ENCODE data around the gene ZFAND2B. TPM values are rescaled to one million over a fixed set of nuclear protein-coding genes. Genes with fewer than 3 reads are reported as not detected.

The ZFAND2B gene
- total RNA-seq, 4 donors from 2014 or later, result 43.7 to 129 (median 112) TPM

DNA sequence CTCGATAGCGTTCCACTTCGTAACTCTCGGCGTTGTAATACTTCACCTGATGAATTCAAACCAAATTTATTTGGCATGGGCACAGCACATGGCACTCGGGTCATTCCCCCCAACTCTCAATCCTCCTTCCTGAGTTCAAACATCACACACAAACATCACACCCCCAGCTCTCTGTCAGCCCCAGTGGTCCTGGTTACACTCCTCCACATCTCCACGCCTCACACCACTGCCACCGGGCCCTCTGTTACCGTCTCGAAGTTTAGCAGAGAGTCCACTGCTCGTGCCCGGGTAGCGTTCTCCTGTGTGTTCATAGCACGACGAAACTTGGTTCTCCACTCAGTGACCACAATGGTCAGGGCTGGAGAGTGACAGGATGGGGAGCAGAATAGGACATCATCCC is 7.6 kb downstream of the ZFAND2B start:
- DNase-seq, result peak in 1 of 3 donors; percentile 17
- TF ChIP-seq, protein P1, sequence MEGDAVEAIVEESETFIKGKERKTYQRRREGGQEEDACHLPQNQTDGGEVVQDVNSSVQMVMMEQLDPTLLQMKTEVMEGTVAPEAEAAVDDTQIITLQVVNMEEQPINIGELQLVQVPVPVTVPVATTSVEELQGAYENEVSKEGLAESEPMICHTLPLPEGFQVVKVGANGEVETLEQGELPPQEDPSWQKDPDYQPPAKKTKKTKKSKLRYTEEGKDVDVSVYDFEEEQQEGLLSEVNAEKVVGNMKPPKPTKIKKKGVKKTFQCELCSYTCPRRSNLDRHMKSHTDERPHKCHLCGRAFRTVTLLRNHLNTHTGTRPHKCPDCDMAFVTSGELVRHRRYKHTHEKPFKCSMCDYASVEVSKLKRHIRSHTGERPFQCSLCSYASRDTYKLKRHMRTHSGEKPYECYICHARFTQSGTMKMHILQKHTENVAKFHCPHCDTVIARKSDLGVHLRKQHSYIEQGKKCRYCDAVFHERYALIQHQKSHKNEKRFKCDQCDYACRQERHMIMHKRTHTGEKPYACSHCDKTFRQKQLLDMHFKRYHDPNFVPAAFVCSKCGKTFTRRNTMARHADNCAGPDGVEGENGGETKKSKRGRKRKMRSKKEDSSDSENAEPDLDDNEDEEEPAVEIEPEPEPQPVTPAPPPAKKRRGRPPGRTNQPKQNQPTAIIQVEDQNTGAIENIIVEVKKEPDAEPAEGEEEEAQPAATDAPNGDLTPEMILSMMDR (IDR thresholded peaks at IDR 0.05), result no peak
- TF ChIP-seq POLR2A (IDR thresholded peaks at IDR 0.05), result no peak
- Histone ChIP-seq H3K27me3 (no peaks in the 10 kb centered on the region), H3K4me1 (peaks cover 5 to 20% (median 9%) of the 10 kb centered on the region in 4 donors), H3K27ac (no peak overlapping the region), H3K36me3 (peaks cover 0 to 22% (median 0%) of the 10 kb centered on the region in 3 donors), H3K4me3 (no peak overlapping the region), H3K9me3 (no peaks in the 10 kb centered on the region)

DNA sequence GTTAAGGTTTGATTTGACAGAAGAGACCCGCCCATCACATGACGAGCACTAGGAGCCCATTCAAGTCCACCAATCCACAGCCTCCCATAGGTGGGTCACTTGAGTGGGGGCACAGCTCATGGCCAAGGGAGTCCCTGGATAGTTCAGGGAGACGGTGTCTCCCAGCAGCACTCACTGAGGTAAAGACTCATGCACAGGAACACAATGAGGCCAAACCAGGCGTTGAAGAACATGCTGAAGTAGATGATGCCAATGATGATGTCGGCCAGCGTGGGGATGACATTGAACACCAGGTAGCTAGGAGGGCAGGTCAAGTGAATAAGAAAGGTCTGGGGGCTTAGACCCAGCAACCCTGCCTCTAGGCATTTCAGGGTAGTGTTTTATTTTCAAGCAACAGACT is 8.2 kb downstream of the ZFAND2B start:
- TF ChIP-seq, protein P1 (IDR thresholded peaks at IDR 0.05), result no peak
- TF ChIP-seq POLR2A (IDR thresholded peaks at IDR 0.05), result no peak
- Histone ChIP-seq H3K36me3 (peaks cover 0 to 19% (median 0%) of the 10 kb centered on the region in 3 donors), H3K4me1 (peaks cover 5 to 27% (median 10%) of the 10 kb centered on the region in 4 donors)

DNA sequence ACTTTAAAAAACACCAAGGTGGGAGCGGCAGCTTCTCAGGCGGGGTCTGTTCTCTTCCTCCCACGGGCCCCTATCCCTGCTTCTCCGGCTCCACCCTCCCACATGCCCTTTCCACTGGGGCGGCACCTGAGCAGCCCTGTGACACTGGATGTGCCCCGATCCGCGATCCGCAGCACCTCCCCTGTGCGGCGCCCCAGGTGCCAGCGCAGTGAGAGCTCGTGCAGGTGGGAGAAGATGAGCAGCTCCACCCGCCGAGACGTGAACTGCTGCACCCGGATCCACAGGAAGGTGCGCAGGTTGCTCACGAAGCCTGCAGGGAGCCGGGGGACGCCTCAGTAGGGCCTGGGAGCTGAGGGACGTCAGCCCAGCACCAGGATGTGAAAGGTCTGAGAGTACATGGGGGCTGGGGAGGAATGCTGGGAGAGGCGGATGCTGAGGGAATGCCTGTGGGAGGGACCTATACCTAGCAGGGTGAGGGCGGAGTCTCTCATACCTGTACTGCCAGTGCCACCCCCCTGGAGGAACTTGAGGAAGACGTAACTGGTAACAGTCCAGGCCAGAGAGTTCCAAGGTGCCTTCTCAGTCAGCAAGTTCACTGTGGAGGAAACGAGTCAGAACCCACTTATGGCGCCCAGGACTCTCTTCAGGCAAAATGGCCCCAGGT is 9.4 kb downstream of the ZFAND2B start:
- Histone ChIP-seq H3K4me3 (no peak overlapping the region), H3K36me3 (peaks cover 0 to 25% (median 0%) of the 10 kb centered on the region in 3 donors), H3K27me3 (no peaks in the 10 kb centered on the region), H3K4me1 (peaks cover 4 to 32% (median 10%) of the 10 kb centered on the region in 4 donors), H3K27ac (no peak overlapping the region), H3K9me3 (no peaks in the 10 kb centered on the region)
- no peak for TF ChIP-seq POLR2A (IDR thresholded peaks at IDR 0.05)
- TF ChIP-seq, protein P1 (IDR thresholded peaks at IDR 0.05), result no peak
- DNase-seq, result no peak

More for the DNA sequence above, 8.2 kb downstream of the ZFAND2B start:
- no peak overlapping the region for H3K4me3 ChIP-seq
- H3K27me3 ChIP-seq, result no peaks in the 10 kb centered on the region
- H3K9me3 ChIP-seq, result no peaks in the 10 kb centered on the region
- no peak overlapping the region for H3K27ac ChIP-seq
- DNase-seq, result no peak

DNA sequence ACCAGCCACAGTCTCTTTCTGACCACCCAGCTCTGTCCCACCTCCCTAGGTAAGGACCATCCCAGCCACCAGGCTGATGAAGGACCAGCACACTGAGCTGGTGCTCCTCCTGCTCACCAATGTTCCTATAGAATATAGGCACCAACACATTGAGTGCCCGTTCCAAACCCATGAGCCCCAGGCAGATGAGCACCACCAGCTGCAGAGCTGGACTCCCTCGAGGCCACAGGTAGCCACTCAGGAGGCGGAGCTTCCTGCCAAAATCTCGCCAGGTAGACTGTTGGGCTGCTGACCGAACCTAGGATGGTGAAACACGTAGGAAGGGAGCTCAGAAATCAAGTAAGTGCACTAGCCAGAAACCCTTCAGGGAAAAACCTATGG is 9.9 kb downstream of the ZFAND2B start:
- DNase-seq, result no peak
- no peak overlapping the region for H3K4me3 ChIP-seq
- H3K27me3 ChIP-seq, result no peaks in the 10 kb centered on the region
- no peak for TF ChIP-seq POLR2A (IDR thresholded peaks at IDR 0.05)
- TF ChIP-seq, protein P1 (IDR thresholded peaks at IDR 0.05), result no peak
- H3K27ac ChIP-seq, result no peak overlapping the region
- H3K36me3 ChIP-seq, result peaks cover 0 to 31% (median 0%) of the 10 kb centered on the region in 3 donors
- no peaks in the 10 kb centered on the region for H3K9me3 ChIP-seq
- H3K4me1 ChIP-seq, result peaks cover 0 to 32% (median 10%) of the 10 kb centered on the region in 4 donors

DNA sequence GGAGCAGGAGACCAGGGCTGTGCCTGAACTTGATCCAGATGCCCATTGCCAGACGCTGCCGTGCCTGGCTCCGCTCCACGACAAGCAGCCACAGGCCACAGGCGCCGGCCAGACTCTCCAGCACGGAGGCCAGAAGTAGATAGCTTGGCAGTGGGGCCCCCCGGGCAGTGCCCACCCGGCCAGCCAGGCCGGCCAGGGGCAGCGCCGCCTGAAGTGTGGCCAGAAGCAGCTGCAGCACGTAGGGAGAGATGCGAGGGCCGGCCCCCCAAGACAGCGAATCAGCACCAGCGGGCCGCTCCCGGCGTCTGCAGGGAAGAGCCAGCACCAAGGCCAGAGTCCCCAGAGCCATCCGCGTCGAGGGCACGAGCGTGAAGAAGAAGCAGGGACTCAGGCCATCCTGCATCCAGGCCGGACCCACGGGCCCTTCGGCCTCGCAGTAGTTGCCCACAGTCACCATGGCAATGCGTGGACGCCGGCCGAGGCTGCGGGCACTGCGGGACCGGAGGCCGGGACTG is 11.7 kb downstream of the ZFAND2B start:
- Histone ChIP-seq H3K4me3 (peak overlapping the region; percentile 50 to 59 (median 56)), H3K4me1 (peaks cover 0 to 32% (median 10%) of the 10 kb centered on the region in 4 donors), H3K27me3 (no peaks in the 10 kb centered on the region), H3K9me3 (no peaks in the 10 kb centered on the region), H3K27ac (peak overlapping the region; percentile 79 to 94 (median 85)), H3K36me3 (peaks cover 0 to 48% (median 0%) of the 10 kb centered on the region in 3 donors)
- peak; percentile 22 to 76 (median 70) for DNase-seq
- TF ChIP-seq POLR2A (IDR thresholded peaks at IDR 0.05), result no peak
- TF ChIP-seq, protein P1 (IDR thresholded peaks at IDR 0.05), result peak in 2 of 6 experiments; percentile 3 to 14
